ENCODE results near the gene APOM.

APOM gene

GRCh38 chr6:31680226-31681134 is 24.8 kb downstream of the APOM start, which contains the start of gene LY6G5C (continued):
- TF ChIP-seq ZNF324 (tag by site-specific recombination; IDR thresholded peaks at IDR 0.05), result 0 out of 2 replicates have a peak, but pooled peaks have one; percentile 25

DNA sequence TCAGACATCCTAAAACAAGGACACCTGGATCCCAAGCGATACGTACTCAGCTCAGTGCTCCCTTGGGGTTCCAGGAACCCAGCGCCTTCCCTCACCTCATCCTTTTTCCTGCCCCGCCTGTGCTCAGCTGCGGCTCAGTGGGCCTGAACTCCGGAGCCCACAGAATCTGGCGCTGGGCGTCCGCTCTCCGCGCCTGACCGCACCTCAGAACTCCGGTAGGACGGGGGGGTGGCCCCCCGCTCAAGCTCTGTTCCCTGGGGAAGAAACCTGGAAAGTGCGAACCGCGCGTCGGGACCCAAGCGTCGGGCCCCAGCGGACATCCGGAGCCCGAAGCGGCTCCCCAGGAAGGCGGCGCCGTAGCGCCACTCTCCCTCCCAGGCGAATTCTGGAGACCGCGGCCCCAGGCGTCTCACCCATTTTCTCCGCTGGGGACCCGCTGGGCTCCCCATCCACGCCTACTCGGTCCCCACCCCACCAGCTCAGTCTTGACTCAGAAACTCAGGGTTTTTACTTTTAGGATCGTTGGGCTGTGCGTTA is 25.5 kb downstream of the APOM start:
- TF ChIP-seq ZNF701 (tag by site-specific recombination; IDR thresholded peaks at IDR 0.05) (no peak), ZEB2 (tag by site-specific recombination; IDR thresholded peaks at IDR 0.05) (peak; percentile 8; the same call in 1 of the 2 replicates)
- H3K9me3 ChIP-seq (ENCODE audit: control insufficient read depth, insufficient read depth, low read depth, low read length), result no peaks in the 10 kb centered on the region
- POLR2A ChIA-PET, result interaction anchor here (0.6 to 2.1 kb wide), 13 partner anchors 9 to 271 kb away, joined by 3 to 15 read pairs (median 4); partner anchors contain the start of genes ABHD16A, CSNK2B, GPANK1 and HSPA1B
- H3K27ac ChIP-seq (ENCODE audit: extremely low read depth, low read depth, low read length), result no peak overlapping the region; the same call in 1 of the 2 replicates
- no peaks in the 10 kb centered on the region; the same call in 1 of the 2 replicates for H3K4me1 ChIP-seq (ENCODE audit: control insufficient read depth, insufficient read depth, low read length)
- CTCF ChIA-PET, result interaction anchor here (0.6 to 2.3 kb wide), 26 partner anchors 9 to 553 kb away, joined by 3 to 24 read pairs (median 4); partner anchors contain the start of genes CSNK2B, LY6G6C and MSH5
- peaks cover 0 to 7% of the 10 kb centered on the region in 2 experiments; a peak in 1 of 3 replicates for H3K36me3 ChIP-seq (ENCODE audit: control insufficient read depth in 2 of 2, insufficient read depth in 1 of 2, low read length in 2 of 2)
- H3K4me3 ChIP-seq (ENCODE audit: low read depth, low read length), result peak overlapping the region; percentile 27

DNA sequence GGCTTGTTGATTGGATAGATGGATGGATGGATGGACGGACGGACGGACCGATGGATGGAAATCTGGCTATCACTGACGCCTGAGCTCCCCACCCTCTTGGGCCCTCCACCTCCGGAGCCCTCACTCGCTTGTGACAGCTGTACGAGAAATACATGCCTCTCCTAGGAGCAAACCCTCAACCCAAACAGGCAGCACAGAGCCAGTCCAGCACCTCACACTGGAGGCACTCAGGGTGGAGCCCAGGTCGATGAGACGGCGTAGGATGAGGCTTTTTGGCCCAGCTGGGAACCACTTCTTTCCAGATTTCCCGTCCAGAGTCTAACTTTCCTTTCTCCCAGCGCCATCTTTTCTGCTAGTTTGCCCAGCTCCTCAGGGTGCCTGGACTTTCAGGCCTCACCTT is 27.9 kb downstream of the APOM start:
- Histone ChIP-seq H3K36me3 (ENCODE audit: control insufficient read depth in 2 of 2, insufficient read depth in 1 of 2, low read length in 2 of 2) (peaks cover 0 to 31% of the 10 kb centered on the region in 2 experiments; a peak in 1 of 3 replicates), H3K4me1 (ENCODE audit: control insufficient read depth, insufficient read depth, low read length) (no peaks in the 10 kb centered on the region; the same call in 1 of the 2 replicates), H3K27ac (ENCODE audit: extremely low read depth, low read depth, low read length) (no peak overlapping the region), H3K9me3 (ENCODE audit: control insufficient read depth, insufficient read depth, low read depth, low read length) (no peaks in the 10 kb centered on the region), H3K4me3 (ENCODE audit: low read depth, low read length) (no peak overlapping the region)
- ChIA-PET CTCF (interaction anchor here (0.6 to 0.7 kb wide), 2 partner anchors 9 to 11 kb away, joined by 3 read pairs; no protein-coding TSS in a partner anchor), POLR2A (interaction anchor here (1.3 to 2.0 kb wide), 4 partner anchors 10 to 144 kb away, joined by 3 to 10 read pairs (median 5); partner anchors contain the start of genes ABHD16A, HSPA1B and LSM2)
- TF ChIP-seq ATF2 (tag by site-specific recombination; IDR thresholded peaks at IDR 0.05; ENCODE audit: low read depth) (no peak), ZNF777 (tag by site-specific recombination; IDR thresholded peaks at IDR 0.05; ENCODE audit: borderline replicate concordance) (no peak), TRIM28 (IDR thresholded peaks at IDR 0.05; ENCODE audit: borderline replicate concordance, low read length) (no peak), RBAK (tag by site-specific recombination; IDR thresholded peaks at IDR 0.05) (no peak), ZNF585B (tag by site-specific recombination; IDR thresholded peaks at IDR 0.05) (no peak), ZNF488 (tag by site-specific recombination; IDR thresholded peaks at IDR 0.05) (no peak), ZNF132 (tag by site-specific recombination; IDR thresholded peaks at IDR 0.05; ENCODE audit: borderline replicate concordance) (no peak), ZNF555 (tag by site-specific recombination; conservative IDR thresholded peaks at IDR 0.05) (no peak), ZNF114 (tag by site-specific recombination; IDR thresholded peaks at IDR 0.05) (no peak), ZNF596 (tag by site-specific recombination; IDR thresholded peaks at IDR 0.05) (no peak), BCL11A (tag by site-specific recombination; IDR thresholded peaks at IDR 0.05; ENCODE audit: low read depth) (no peak), ZBTB8A (tag by site-specific recombination; IDR thresholded peaks at IDR 0.05) (no peak), ZNF2 (tag by site-specific recombination; IDR thresholded peaks at IDR 0.05) (no peak), ZNF530 (tag by site-specific recombination; IDR thresholded peaks at IDR 0.05; ENCODE audit: low read depth) (no peak)
- TF ChIP-seq, protein P1, sequence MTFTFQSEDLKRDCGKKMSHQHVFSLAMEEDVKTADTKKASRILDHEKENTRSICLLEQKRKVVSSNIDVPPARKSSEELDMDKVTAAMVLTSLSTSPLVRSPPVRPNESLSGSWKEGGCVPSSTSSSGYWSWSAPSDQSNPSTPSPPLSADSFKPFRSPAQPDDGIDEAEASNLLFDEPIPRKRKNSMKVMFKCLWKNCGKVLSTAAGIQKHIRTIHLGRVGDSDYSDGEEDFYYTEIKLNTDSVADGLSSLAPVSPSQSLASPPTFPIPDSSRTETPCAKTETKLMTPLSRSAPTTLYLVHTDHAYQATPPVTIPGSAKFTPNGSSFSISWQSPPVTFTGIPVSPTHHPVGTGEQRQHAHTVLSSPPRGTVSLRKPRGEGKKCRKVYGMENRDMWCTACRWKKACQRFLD (tag by site-specific recombination; IDR thresholded peaks at IDR 0.05), result no peak
- TF ChIP-seq, protein P2, sequence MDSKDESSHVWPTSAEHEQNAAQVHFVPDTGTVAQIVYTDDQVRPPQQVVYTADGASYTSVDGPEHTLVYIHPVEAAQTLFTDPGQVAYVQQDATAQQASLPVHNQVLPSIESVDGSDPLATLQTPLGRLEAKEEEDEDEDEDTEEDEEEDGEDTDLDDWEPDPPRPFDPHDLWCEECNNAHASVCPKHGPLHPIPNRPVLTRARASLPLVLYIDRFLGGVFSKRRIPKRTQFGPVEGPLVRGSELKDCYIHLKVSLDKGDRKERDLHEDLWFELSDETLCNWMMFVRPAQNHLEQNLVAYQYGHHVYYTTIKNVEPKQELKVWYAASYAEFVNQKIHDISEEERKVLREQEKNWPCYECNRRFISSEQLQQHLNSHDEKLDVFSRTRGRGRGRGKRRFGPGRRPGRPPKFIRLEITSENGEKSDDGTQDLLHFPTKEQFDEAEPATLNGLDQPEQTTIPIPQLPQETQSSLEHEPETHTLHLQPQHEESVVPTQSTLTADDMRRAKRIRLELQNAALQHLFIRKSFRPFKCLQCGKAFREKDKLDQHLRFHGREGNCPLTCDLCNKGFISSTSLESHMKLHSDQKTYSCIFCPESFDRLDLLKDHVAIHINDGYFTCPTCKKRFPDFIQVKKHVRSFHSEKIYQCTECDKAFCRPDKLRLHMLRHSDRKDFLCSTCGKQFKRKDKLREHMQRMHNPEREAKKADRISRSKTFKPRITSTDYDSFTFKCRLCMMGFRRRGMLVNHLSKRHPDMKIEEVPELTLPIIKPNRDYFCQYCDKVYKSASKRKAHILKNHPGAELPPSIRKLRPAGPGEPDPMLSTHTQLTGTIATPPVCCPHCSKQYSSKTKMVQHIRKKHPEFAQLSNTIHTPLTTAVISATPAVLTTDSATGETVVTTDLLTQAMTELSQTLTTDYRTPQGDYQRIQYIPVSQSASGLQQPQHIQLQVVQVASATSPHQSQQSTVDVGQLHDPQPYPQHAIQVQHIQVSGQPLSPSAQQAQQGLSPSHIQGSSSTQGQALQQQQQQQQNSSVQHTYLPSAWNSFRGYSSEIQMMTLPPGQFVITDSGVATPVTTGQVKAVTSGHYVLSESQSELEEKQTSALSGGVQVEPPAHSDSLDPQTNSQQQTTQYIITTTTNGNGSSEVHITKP (tag by site-specific recombination; IDR thresholded peaks at IDR 0.05), result no peak
- TF ChIP-seq, protein P3, sequence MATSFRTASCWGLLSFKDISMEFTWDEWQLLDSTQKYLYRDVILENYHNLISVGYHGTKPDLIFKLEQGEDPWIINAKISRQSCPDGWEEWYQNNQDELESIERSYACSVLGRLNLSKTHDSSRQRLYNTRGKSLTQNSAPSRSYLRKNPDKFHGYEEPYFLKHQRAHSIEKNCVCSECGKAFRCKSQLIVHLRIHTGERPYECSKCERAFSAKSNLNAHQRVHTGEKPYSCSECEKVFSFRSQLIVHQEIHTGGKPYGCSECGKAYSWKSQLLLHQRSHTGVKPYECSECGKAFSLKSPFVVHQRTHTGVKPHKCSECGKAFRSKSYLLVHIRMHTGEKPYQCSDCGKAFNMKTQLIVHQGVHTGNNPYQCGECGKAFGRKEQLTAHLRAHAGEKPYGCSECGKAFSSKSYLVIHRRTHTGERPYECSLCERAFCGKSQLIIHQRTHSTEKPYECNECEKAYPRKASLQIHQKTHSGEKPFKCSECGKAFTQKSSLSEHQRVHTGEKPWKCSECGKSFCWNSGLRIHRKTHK (tag by site-specific recombination; IDR thresholded peaks at IDR 0.05), result no peak

Data from HEK293 (cell line).